Panc1 (cell line): ENCODE results near the gene C2CD2.

Experiments
- POLR2AphosphoS5 ChIP-seq: IDR thresholded peaks from 2 replicates; pipeline ENCODE4 v1.6.1; 2012; ENCODE audit warnings: mild to moderate bottlenecking, low read depth, low read length, moderate library complexity
- TF ChIP-seq, protein P1 (sequence below): fragments of 450-650 bp; IDR thresholded peaks from 2 replicates; pipeline ENCODE4 v1.5.1; 2017; ENCODE audit warnings: mild to moderate bottlenecking

GRCh38 chr21:41883582-41883981, 70.2 kb downstream of the C2CD2 start:
- TF ChIP-seq, protein P1, sequence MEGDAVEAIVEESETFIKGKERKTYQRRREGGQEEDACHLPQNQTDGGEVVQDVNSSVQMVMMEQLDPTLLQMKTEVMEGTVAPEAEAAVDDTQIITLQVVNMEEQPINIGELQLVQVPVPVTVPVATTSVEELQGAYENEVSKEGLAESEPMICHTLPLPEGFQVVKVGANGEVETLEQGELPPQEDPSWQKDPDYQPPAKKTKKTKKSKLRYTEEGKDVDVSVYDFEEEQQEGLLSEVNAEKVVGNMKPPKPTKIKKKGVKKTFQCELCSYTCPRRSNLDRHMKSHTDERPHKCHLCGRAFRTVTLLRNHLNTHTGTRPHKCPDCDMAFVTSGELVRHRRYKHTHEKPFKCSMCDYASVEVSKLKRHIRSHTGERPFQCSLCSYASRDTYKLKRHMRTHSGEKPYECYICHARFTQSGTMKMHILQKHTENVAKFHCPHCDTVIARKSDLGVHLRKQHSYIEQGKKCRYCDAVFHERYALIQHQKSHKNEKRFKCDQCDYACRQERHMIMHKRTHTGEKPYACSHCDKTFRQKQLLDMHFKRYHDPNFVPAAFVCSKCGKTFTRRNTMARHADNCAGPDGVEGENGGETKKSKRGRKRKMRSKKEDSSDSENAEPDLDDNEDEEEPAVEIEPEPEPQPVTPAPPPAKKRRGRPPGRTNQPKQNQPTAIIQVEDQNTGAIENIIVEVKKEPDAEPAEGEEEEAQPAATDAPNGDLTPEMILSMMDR, result no peak
- no peak for TF ChIP-seq POLR2AphosphoS5
